ENCODE results near the gene ZNF524. TPM values are rescaled to one million over a fixed set of nuclear protein-coding genes. Genes with fewer than 3 reads are reported as not detected.

The ZNF524 gene
- polyA plus RNA-seq, 1 experiment = 7.8 TPM

- ChIA-PET POLR2A (no interaction called here), CTCF (no interaction called here)
- Histone ChIP-seq H3K36me3 (ENCODE audit: control insufficient read depth, insufficient read depth, low read length) (peaks cover 4% of the 10 kb centered on the region; the same call in 1 of the 2 replicates), H3K27me3 (ENCODE audit: control insufficient read depth, insufficient read depth, low read length) (no peaks in the 10 kb centered on the region), H3K4me3 (ENCODE audit: low read depth, low read length) (no peak overlapping the region)
- no peak for DNase-seq (ENCODE audit: low read depth)
- no peak for TF ChIP-seq CTCF (IDR thresholded peaks at IDR 0.05; ENCODE audit: insufficient read depth, low read depth, low read length)
Measured at GRCh38 chr19:55588738-55589137, 11.3 kb upstream of the ZNF524 start.

- peaks cover 4% of the 10 kb centered on the region; the same call in 1 of the 2 replicates for H3K36me3 ChIP-seq (ENCODE audit: control insufficient read depth, insufficient read depth, low read length)
- ChIA-PET POLR2A (no interaction called here), CTCF (no interaction called here)
- no peaks in the 10 kb centered on the region for H3K27me3 ChIP-seq (ENCODE audit: control insufficient read depth, insufficient read depth, low read length)
- no peak for TF ChIP-seq CTCF (IDR thresholded peaks at IDR 0.05; ENCODE audit: insufficient read depth, low read depth, low read length)
- no peak for DNase-seq (ENCODE audit: low read depth)
- H3K4me3 ChIP-seq (ENCODE audit: low read depth, low read length) = no peak overlapping the region
Measured at GRCh38 chr19:55590109-55590508, 10.0 kb upstream of the ZNF524 start.

- Histone ChIP-seq H3K27me3 (ENCODE audit: control insufficient read depth, insufficient read depth, low read length) (no peaks in the 10 kb centered on the region), H3K4me3 (ENCODE audit: low read depth, low read length) (no peak overlapping the region), H3K36me3 (ENCODE audit: control insufficient read depth, insufficient read depth, low read length) (peaks cover 7% of the 10 kb centered on the region)
- no peak for TF ChIP-seq CTCF (IDR thresholded peaks at IDR 0.05; ENCODE audit: insufficient read depth, low read depth, low read length)
- ChIA-PET CTCF (no interaction called here), POLR2A (no interaction called here)
- no peak for DNase-seq (ENCODE audit: low read depth)
Measured at GRCh38 chr19:55590617-55591016, 9.5 kb upstream of the ZNF524 start.

- Histone ChIP-seq H3K27me3 (ENCODE audit: control insufficient read depth, insufficient read depth, low read length) (no peaks in the 10 kb centered on the region), H3K36me3 (ENCODE audit: control insufficient read depth, insufficient read depth, low read length) (peaks cover 13% of the 10 kb centered on the region), H3K4me3 (ENCODE audit: low read depth, low read length) (no peak overlapping the region)
- POLR2A ChIA-PET = no interaction called here
- no peak for DNase-seq (ENCODE audit: low read depth)
- CTCF ChIA-PET = no interaction called here
- no peak for TF ChIP-seq CTCF (IDR thresholded peaks at IDR 0.05; ENCODE audit: insufficient read depth, low read depth, low read length)
Measured at GRCh38 chr19:55591555-55591954, 8.5 kb upstream of the ZNF524 start.

- no peak overlapping the region for H3K4me3 ChIP-seq (ENCODE audit: low read depth, low read length)
- H3K27me3 ChIP-seq (ENCODE audit: control insufficient read depth, insufficient read depth, low read length) = no peaks in the 10 kb centered on the region
- CTCF ChIA-PET = interaction anchor here (1.2 kb wide), 1 partner anchor 62 kb away, joined by 3 read pairs; no protein-coding TSS in a partner anchor
- TF ChIP-seq CTCF (IDR thresholded peaks at IDR 0.05; ENCODE audit: insufficient read depth, low read depth, low read length) = no peak
- POLR2A ChIA-PET = no interaction called here
- DNase-seq (ENCODE audit: low read depth) = no peak
- peaks cover 14% of the 10 kb centered on the region for H3K36me3 ChIP-seq (ENCODE audit: control insufficient read depth, insufficient read depth, low read length)
Measured at GRCh38 chr19:55592391-55593090, 7.5 kb upstream of the ZNF524 start.
